Right lobe of liver (tissue), 4 donors: Measurements from ENCODE around the gene ADCY3.

Source experiments
- CTCF ChIP-seq, 4 donors: fragments of 200-600 bp in 3 of 4; fragments of 450-650 bp in 1 of 4; IDR thresholded peaks; one replicate each; pipeline versions ENCODE4 v1.5.1 to v1.8.0; 2016 to 2022; ENCODE audit warnings: antibody characterized with exemption in 4 of 4, mild to moderate bottlenecking in 2 of 4
- POLR2A ChIP-seq: fragments of 450-650 bp; IDR thresholded peaks from one replicate; pipeline ENCODE4 v1.6.1; 2017; ENCODE audit warnings: antibody characterized with exemption, mild to moderate bottlenecking
- donor health status: DM: no; HTN: no; CAD: no.
- donor health status: DM: no; HTN: no; CAD: no.
- donor health status: DM: no; HTN: yes; CAD: no.

GRCh38 chr2:24887307-24887874, 32.6 kb downstream of the ADCY3 start:
- no peak for TF ChIP-seq CTCF (IDR thresholded peaks at IDR 0.05)
- TF ChIP-seq POLR2A: no peak
